H1 (cell line): ENCODE results near the gene MYL2. TPM values are rescaled to one million over a fixed set of nuclear protein-coding genes. Genes with fewer than 3 reads are reported as not detected.

Experiments
- BACH1 ChIP-seq: IDR thresholded peaks from 2 replicates; pipeline ENCODE4 v1.6.1; 2012; ENCODE audit warnings: low read length, improper control_type of control experiment
- KDM5A ChIP-seq: fragments of 200-600 bp; IDR thresholded peaks from 2 replicates; pipeline ENCODE4 v1.7.1; 2012; ENCODE audit warnings: mild to moderate bottlenecking, low read length, inconsistent platforms, mixed read lengths
- MAFK ChIP-seq: IDR thresholded peaks from 2 replicates; pipeline ENCODE4 v1.6.1; 2012; ENCODE audit warnings: low read depth, mild to moderate bottlenecking, improper control_type of control experiment, low read length
- SUZ12 ChIP-seq: fragments of 200-600 bp; sonication (generic); IDR thresholded peaks from 2 replicates; pipeline ENCODE4 v1.6.1; 2012; ENCODE audit warnings: mild to moderate bottlenecking, inconsistent platforms, low read length, moderate library complexity, mixed read lengths
- polyA plus RNA-seq, 7 experiments: library from polyadenylated mRNA; depleted of rRNA in 3 of 7; stranded (reverse) in 5 of 7; unstranded in 2 of 7; fragments of >200 nt in 5 of 7; fragments of 200-250 nt in 2 of 7; gene quantifications; 1 replicate in 5 of 7; 2 replicates in 1 of 7; 4 replicates in 1 of 7; pipeline versions ENCODE4 v1.2.1 to v1.2.3, GENCODE V29; 2011 to 2013; ENCODE audit warnings: missing spikeins in 2 of 7, mixed read lengths in 2 of 7
- total RNA-seq: library from RNA; stranded (reverse); fragmentation: NEBNext Ultra II Directional; extraction: Animal tissue kit (Norgen Biotek cat#: 25700); gene quantifications from 2 replicates; pipeline ENCODE4 v1.2.1, GENCODE V29; 2021
- TF ChIP-seq, protein P1 (sequence below), 3 experiments: IDR thresholded peaks; 1 replicate in 2 of 3; 2 replicates in 1 of 3; pipeline versions ENCODE4 v1.5.1 to v1.6.1; 2011; ENCODE audit warnings: low read length in 3 of 3, mild to moderate bottlenecking in 3 of 3, inconsistent platforms in 2 of 3, low read depth in 1 of 3, moderate library complexity in 1 of 3; ENCODE audit not compliant: insufficient read depth in 1 of 3; ENCODE audit errors: control extremely low read depth in 1 of 3
- TF ChIP-seq, protein P2 (sequence below): IDR thresholded peaks from 2 replicates; pipeline ENCODE4 v1.6.1; 2012; ENCODE audit warnings: inconsistent platforms

Gene MYL2
- total and polyA plus RNA-seq, 2 of the 8 experiments (the other 6 are each of a cell fraction or from before 2014, with no cell fraction given): not detected

DNA sequence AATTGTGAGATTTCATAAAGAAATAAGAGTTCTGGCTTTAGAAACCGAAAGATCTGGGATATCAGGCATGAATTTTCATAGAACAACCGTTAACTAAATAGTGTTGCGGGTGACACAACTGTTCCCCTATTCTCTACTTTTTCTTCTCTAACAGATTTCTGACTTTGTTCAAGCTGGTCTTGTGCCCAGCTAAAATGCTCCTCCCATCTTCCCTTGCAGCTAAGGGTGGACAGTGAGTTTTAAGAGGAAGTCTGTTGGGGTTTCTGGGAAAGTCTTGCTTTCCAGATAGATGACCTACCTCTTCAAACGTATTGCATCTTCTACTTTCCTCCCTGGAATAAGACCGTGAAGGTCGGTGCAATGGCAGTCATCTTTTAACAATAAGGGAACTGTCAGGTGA lies 54.9 kb downstream of the MYL2 start (continued):
- TF ChIP-seq, protein P1, sequence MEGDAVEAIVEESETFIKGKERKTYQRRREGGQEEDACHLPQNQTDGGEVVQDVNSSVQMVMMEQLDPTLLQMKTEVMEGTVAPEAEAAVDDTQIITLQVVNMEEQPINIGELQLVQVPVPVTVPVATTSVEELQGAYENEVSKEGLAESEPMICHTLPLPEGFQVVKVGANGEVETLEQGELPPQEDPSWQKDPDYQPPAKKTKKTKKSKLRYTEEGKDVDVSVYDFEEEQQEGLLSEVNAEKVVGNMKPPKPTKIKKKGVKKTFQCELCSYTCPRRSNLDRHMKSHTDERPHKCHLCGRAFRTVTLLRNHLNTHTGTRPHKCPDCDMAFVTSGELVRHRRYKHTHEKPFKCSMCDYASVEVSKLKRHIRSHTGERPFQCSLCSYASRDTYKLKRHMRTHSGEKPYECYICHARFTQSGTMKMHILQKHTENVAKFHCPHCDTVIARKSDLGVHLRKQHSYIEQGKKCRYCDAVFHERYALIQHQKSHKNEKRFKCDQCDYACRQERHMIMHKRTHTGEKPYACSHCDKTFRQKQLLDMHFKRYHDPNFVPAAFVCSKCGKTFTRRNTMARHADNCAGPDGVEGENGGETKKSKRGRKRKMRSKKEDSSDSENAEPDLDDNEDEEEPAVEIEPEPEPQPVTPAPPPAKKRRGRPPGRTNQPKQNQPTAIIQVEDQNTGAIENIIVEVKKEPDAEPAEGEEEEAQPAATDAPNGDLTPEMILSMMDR (IDR thresholded peaks at IDR 0.05; ENCODE audit: control extremely low read depth in 1 of 3, insufficient read depth in 1 of 3, low read depth in 1 of 3, low read length in 3 of 3): no peak
- TF ChIP-seq KDM5A (no peak), SUZ12 (no peak), BACH1 (no peak), MAFK (no peak)
- TF ChIP-seq, protein P2, sequence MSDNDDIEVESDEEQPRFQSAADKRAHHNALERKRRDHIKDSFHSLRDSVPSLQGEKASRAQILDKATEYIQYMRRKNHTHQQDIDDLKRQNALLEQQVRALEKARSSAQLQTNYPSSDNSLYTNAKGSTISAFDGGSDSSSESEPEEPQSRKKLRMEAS: no peak
